GM20000 (cell line): Measurements from ENCODE around the gene CNN2.

Experiments
- DNase-seq: peaks from one replicate; pipeline ENCODE4 v3.0.0; 2012; ENCODE audit warnings: low spot score
- TF ChIP-seq, protein P1 (sequence below): IDR thresholded peaks from 2 replicates; pipeline ENCODE4 v1.5.1; 2012; ENCODE audit warnings: mild to moderate bottlenecking, control low read depth; ENCODE audit errors: extremely low read depth, missing control alignments

Gene CNN2

DNA sequence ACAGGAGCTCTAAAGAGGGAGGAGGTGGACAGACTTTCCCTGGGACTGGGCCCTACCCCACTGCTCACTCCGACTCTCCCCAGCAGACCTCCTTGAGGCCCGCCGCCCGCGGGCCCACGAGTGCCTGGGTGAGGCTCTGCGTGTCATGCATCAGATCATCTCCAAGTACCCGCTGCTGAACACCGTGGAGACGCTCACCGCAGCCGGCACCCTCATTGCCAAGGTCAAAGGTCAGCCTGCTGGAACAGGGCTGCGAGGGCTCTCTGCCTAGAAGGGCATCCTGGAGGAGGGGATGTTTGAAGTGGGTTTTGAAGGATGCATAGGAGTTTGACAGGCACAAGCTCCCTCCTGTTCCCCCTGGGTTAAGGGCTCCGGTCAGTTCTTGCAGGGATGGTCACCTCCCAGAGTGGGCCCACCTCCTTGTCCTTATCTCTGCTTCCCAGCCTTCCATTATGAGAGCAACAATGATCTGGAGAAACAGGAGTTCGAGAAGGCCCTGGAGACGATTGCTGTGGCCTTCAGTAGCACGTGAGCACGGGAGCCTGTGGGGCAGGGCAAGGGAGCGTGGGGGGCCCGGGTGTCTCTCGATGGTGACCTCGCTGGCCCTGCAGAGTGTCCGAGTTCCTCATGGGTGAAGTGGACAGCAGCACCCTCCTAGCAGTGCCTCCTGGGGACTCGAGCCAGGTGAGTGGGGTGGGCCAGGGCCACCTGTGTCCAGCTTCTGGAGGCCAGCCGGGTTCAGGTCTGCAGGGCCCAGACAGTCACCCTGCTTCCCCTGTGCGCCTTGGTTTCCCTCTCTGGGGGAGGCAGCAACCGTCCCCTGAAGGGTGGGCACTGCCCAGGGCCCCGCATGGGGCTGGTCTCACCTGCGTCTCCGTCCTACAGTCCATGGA is 46.9 kb downstream of the CNN2 start:
- DNase-seq: no peak
- TF ChIP-seq, protein P1, sequence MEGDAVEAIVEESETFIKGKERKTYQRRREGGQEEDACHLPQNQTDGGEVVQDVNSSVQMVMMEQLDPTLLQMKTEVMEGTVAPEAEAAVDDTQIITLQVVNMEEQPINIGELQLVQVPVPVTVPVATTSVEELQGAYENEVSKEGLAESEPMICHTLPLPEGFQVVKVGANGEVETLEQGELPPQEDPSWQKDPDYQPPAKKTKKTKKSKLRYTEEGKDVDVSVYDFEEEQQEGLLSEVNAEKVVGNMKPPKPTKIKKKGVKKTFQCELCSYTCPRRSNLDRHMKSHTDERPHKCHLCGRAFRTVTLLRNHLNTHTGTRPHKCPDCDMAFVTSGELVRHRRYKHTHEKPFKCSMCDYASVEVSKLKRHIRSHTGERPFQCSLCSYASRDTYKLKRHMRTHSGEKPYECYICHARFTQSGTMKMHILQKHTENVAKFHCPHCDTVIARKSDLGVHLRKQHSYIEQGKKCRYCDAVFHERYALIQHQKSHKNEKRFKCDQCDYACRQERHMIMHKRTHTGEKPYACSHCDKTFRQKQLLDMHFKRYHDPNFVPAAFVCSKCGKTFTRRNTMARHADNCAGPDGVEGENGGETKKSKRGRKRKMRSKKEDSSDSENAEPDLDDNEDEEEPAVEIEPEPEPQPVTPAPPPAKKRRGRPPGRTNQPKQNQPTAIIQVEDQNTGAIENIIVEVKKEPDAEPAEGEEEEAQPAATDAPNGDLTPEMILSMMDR: no peak

DNA sequence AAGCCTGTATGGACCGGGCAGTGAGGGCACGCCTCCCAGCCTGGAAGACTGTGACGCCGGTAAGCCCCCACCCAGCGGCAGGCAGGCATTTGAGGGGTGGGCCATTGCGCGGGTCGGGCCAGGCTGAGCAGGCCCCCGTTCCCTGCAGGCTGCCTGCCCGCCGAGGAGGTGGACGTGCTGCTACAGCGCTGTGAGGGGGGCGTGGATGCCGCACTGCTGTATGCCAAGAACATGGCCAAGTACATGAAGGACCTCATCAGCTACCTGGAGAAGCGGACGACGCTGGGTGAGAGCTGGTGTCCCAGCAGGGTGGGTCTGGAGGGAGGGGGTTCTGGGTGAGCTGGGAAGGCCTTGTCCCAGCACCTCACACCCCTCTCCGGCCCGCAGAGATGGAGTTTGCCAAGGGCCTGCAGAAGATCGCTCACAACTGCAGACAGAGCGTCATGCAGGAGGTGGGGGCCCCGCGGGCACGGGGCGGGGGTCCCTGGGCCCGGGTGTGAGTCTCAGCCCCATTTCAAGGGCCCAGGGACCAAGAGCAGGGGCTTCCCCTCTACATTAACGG is 47.6 kb downstream of the CNN2 start:
- TF ChIP-seq, protein P1: no peak

DNA sequence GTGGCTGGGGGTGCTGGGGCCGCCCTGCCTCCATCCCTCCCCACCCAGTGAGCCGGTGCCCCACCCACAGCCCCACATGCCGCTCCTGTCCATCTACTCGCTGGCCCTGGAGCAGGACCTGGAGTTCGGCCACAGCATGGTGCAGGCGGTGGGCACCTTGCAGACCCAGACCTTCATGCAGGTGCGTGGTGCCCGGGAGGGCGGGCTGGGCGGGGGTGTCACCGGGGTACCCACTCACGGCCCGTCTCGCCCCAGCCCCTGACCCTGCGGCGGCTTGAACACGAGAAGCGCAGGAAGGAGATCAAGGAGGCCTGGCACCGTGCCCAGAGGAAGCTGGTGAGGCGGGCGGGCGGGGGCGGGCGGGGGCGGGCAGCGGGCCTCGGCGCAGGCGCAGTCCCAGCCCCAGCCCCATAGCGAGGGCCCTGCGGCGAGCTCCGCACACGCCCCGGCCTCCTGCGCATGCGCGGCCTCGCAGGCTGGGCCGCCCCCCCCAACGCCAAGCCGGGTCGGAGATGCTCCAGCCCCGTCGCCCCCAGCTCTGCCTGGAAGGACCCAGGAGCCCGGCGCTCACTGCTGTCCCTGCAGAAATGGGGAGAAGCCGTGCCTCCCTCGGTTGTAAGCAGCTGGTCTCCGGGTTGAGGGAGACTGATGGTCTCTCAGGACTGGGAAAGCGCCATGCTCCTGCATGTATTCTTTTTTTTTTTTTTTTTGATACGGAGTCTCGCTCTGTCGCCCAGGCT is 48.3 kb downstream of the CNN2 start:
- TF ChIP-seq, protein P1: no peak
- DNase-seq: peak; percentile 97

More for the DNA sequence above, 47.6 kb downstream of the CNN2 start:
- no peak for DNase-seq

DNA sequence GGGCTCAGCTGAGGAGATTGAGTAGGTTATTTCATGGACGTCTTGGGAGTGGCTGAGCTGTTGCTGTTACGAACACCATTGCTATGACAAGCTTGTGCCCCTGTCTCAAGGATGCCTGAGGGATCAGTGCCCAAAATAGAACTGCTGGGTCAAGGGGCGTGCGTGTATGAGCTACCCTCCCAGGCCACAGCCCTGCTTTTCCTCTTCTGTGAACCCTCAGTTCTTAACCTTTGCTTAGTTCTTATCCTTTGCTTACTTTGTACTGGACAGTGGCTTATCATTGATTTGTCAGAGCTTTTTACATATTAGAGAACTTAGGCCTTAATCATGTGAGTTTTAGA is 49.6 kb downstream of the CNN2 start:
- no peak for DNase-seq
- TF ChIP-seq, protein P1: no peak

DNA sequence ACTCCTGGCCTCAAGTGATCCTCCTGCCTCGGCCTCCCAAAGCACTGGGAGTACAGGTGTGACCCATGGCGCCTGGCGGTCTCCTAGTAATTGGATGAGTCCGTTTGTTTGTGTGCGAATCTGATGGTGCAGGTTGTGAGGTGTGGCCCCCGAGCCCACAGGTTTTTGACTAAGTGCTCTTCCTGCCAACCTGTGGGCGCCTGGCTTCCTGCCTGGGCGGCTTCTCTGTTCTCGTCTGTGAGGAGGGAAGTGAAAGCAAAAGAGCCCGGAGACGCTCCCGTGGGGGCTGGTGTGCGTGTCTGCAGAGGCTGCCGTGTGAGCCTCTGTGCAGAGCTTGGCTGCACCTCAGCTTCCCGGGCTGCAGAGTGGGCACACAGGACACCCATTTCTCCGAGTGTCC is 50.5 kb downstream of the CNN2 start:
- peak; percentile 96 for DNase-seq

DNA sequence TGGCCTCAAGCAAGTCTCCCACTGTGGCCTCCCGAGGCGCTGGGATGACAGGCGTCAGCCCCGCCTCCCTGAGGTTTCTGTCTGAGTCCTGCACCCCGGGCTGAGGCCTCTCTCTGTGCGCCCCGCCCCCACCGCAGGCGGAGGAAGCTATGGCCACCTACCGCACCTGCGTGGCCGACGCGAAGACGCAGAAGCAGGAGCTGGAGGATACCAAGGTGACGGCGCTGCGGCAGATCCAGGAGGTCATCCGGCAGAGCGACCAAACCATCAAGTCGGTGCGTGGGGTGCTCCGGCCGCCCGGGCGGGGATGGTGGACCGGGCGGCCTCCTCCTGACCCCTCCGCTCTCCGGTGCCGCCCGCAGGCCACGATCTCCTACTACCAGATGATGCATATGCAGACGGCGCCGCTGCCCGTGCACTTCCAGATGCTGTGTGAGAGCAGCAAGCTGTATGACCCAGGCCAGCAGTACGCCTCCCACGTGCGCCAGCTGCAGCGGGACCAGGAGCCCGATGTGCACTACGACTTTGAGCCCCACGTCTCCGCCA is 53.2 kb downstream of the CNN2 start:
- DNase-seq: no peak
- TF ChIP-seq, protein P1: no peak

More for the DNA sequence above, 50.5 kb downstream of the CNN2 start:
- TF ChIP-seq, protein P1: no peak
